ENCODE data around the gene GNLY.

DNA sequence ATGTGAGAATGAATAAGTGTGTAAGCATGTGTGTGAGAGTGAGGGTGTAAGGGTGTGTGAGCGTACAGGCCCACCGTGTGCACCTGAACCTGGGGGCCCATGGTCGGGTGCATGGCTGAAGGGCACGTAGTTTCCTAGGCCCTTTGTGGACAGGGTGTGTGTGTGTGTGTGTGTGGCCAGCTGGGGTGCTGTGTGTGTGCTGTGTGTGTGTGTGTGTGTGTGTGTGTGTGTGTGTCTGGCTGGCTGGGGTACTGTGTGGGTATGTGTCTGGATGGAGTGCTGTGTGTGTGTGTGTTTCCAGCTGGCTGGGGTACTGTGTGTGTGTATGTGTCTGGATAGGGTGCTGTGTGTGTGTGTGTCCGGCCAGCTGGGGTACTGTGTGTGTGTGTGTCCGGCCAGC is 28.1 kb upstream of the GNLY start:
- TF ChIP-seq, protein P1, sequence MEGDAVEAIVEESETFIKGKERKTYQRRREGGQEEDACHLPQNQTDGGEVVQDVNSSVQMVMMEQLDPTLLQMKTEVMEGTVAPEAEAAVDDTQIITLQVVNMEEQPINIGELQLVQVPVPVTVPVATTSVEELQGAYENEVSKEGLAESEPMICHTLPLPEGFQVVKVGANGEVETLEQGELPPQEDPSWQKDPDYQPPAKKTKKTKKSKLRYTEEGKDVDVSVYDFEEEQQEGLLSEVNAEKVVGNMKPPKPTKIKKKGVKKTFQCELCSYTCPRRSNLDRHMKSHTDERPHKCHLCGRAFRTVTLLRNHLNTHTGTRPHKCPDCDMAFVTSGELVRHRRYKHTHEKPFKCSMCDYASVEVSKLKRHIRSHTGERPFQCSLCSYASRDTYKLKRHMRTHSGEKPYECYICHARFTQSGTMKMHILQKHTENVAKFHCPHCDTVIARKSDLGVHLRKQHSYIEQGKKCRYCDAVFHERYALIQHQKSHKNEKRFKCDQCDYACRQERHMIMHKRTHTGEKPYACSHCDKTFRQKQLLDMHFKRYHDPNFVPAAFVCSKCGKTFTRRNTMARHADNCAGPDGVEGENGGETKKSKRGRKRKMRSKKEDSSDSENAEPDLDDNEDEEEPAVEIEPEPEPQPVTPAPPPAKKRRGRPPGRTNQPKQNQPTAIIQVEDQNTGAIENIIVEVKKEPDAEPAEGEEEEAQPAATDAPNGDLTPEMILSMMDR (conservative IDR thresholded peaks at IDR 0.05 in 1 of 2, IDR thresholded peaks at IDR 0.05 in 1 of 2; ENCODE audit: extremely low read depth in 1 of 2, insufficient read depth in 1 of 2, low read depth in 1 of 2, low read length in 2 of 2) = no peak
- TF ChIP-seq EZH2 (IDR thresholded peaks at IDR 0.05; ENCODE audit: borderline replicate concordance, low read length) = no peak
